ENCODE results near the gene CDH13.

The CDH13 gene

GRCh38 chr16:83418565-83418964, 791.8 kb downstream of the CDH13 start:
- no peak for DNase-seq (ENCODE audit: low read depth in 3 of 3)

DNA sequence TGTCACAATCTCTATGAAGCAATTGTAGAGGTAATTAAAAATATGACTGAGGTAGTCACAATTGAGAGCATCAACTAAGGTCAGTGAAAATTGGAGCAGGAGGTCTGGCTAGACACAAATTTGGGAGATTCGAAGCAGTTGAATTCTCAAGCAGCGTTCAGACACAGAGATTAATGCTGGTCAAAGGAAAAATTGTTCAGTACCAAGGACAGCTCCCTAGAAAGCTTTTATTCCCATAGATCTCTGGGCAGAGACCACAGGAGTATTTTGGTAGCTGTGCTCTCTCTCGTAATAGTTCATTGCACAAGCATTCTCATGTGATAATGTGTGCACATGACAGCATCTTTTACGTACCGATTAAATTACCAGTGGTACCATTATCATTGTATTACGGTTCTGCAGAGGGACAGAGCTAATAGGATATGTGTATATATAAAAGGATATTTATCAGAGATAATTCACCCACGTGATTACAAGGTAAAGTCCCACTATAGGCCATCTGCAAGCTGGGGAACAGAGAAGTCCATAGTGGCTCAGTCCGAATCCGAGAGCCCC, 793.5 kb downstream of the CDH13 start:
- DNase-seq (ENCODE audit: low read depth in 3 of 3), result no peak

DNA sequence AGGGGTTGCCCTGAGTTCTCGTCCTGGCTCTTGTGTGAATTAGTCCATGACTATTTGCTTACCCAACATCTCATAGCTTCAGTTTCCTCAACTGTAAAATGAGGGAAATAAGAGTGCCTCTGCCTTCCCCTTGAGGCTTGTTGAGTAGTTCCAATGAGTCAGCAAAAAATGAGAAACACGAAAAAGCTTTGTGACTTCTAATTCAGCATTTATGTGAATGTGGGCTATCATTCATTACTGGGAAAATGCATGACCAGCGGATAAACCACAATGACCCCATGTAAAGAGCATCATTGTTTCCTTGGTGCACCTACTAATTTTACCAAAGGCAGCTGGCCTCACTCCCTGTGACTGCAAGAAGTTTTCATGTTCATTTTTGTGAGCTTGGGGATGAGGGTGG, 806.4 kb downstream of the CDH13 start:
- no peak for DNase-seq (ENCODE audit: low read depth in 3 of 3)

GRCh38 chr16:83437036-83437435, 810.3 kb downstream of the CDH13 start:
- no peak for DNase-seq (ENCODE audit: low read depth in 3 of 3)

DNA sequence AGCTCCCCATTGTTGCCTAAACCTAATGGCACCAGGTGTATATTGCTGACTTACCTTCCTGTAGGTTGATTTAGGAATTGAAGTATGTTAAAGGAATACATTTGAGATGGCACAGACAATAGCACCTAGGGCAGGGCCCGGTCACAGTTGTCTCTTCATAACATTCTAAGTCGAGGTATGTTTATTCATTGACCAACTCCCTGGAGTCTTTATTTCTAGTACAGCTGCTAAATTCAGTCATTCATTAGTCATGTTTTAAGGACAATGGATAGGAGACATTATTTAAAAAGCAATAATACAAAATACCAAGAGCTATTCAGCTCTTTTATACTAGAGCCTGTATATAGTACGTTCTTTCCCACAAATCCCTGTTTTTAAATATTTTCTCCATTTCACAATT, 811.6 kb downstream of the CDH13 start:
- DNase-seq (ENCODE audit: low read depth in 3 of 3), result no peak

DNA sequence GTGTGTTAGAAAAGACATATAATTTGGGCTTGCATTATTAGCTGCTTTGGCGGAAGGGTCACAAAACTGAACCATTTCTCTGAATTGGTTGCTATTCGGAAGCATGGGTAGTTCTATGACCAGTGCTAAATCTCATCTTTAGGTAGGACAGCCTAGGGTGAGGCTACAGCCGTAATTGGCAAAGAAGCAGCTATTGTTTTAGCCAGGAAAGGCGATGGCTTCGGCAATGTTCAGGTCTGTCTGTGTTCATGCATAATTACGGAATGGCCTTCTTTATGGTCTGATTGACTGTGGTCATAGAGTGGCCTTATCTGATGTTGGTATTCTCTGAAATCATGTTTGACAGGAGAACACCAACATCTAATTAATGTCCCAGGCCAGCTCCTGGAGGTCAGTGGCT, 812.6 kb downstream of the CDH13 start:
- DNase-seq (ENCODE audit: low read depth in 3 of 3), result no peak

- DNase-seq (ENCODE audit: low read depth in 3 of 3), result no peak
Observed at GRCh38 chr16:83441517-83441916, 814.7 kb downstream of the CDH13 start.

DNA sequence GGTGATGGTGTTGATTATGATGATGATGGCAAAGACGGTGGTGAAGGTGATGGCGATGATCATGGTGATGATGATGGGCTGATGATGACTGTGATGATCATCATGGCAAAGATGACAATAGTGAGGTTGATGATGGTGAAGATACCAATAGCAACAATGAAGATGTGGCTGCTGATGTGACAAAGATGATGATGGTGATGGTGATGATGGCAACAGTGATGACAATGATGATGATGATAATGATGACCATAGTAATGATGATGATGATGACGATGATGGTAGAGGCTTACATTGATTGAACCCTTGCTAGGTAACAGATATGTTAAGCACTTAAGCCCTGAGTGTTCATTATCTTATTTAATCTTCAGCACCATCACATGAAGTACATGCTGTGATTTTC, 817.2 kb downstream of the CDH13 start:
- DNase-seq (ENCODE audit: low read depth in 3 of 3), result no peak

DNA sequence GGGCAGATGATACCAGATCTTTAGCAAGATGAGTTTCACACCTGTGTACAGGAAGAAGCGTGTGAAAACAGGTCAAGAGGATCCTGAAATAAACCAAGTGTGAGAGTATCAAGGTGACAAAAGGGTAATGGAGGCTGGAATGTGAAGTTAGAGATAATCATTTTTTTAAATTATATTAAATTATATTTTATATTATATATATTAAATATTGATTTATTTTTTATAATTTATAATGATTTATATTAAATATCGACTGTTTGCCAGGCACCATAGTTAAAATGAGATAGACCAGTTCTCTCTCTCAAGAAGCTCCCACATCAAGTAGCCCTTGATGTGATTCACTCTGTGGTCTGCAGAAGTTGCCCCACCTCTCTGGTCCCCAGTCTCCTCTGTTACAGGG, 820.8 kb downstream of the CDH13 start:
- DNase-seq (ENCODE audit: low read depth in 3 of 3), result no peak

- DNase-seq (ENCODE audit: low read depth in 3 of 3), result no peak
Observed at GRCh38 chr16:83449861-83450260, 823.1 kb downstream of the CDH13 start.

DNA sequence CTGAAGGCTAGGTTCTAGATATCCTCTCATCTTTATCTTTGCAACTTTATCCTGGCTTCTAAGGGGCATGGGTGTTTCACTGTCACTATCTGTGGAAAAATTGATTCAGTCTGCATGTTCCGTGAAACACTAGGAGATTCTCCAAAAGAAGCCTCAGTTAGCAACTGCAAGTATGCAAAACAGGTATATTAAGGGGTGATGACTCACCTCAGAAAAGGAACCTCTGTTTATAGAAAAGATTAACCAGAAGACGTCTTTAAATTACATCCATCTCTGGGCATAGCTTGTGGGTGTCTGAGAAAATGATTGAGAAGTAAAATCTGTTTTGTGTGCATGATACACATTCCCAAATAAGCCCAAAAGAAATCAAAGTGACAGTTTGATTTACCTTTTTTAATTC, 827.2 kb downstream of the CDH13 start:
- no peak for DNase-seq (ENCODE audit: low read depth in 3 of 3)

- DNase-seq (ENCODE audit: low read depth in 3 of 3), result no peak
Observed at GRCh38 chr16:83455716-83456115, 828.9 kb downstream of the CDH13 start.

- DNase-seq (ENCODE audit: low read depth in 3 of 3), result no peak
Observed at GRCh38 chr16:83456934-83457333, 830.2 kb downstream of the CDH13 start.

DNA sequence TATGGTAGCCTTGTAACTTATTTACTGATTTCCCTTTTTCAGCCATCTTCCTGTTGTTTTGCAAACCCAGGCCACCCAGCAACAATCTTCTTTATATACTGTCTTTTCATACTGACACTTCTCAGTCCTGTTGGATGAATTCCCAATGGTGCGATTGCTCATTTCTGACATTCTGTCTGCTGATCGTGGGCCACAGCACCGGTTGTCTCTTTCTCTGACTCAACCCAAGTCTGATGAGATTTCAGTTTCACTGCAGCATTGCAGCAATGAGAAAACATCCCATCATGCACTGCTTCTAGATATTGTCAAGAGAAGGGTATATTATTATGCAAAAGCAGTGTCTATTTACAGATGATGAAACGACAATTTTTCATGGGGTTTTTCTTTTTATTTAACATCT, 831.8 kb downstream of the CDH13 start:
- no peak for DNase-seq (ENCODE audit: low read depth in 3 of 3)

- DNase-seq (ENCODE audit: low read depth in 3 of 3), result no peak
Observed at GRCh38 chr16:83464991-83465390, 838.2 kb downstream of the CDH13 start.

DNA sequence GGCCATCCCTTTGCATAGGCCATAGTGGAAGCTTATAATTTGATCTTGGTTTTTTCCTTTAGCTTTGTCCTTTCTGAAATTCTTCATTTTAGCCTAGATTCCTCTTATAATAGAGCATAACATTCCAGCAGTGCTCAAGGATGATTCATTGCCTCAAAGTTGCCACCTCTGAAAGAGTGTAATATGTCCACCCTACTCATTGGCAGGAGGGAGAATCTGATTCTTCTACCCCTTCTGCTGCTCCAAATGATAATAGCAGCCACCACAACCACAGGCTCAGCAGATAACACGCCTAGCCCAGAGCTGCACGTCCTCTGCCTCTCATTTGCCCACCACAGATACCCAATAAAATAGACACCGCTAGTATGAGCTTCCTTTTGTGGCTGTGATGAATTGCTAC, 843.6 kb downstream of the CDH13 start:
- DNase-seq (ENCODE audit: low read depth in 3 of 3), result no peak

GRCh38 chr16:83472776-83473501, 846.2 kb downstream of the CDH13 start:
- DNase-seq (ENCODE audit: low read depth in 3 of 3), result no peak

GRCh38 chr16:83473926-83474650, 847.3 kb downstream of the CDH13 start:
- DNase-seq (ENCODE audit: low read depth in 3 of 3), result no peak

DNA sequence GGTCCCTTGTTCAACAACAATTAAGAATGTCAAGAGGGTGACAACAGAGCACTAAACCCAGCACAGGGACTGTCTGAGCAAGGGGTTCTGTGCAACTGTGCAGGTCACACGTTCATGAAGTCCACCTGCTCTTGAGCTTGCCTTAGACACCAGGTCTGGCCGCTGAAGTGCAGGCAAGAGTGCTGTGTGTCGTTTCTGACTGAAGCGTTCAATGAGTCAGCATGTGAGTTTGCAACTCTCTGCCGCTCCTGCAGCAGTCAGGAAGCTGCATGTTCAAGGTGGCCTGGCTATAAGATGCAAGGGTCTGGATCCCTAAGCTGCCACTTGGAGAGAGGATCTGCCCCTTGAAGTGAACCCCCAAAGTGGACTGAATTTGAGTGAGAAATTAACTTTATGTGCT, 848.3 kb downstream of the CDH13 start:
- DNase-seq (ENCODE audit: low read depth in 3 of 3), result no peak

DNA sequence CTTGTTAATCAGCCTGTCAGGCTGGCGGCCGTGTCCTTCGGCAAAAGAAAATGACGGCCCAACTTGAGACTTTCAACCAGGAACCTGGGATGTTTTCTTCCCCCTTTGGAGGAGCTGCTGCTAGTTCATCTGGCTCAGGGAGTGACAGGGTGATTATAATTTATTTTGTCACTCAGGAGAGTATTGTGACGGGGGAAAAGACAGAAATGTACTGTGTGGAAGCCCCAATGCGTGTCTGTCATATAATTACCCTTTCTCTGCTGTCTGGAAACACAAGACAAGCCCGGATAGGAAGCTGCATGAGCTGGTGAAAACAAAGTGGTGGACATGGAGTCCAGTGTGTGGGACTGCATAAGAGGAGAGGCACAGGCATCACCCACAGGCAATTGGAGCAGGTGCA, 854.8 kb downstream of the CDH13 start:
- DNase-seq (ENCODE audit: low read depth in 3 of 3), result no peak

DNA sequence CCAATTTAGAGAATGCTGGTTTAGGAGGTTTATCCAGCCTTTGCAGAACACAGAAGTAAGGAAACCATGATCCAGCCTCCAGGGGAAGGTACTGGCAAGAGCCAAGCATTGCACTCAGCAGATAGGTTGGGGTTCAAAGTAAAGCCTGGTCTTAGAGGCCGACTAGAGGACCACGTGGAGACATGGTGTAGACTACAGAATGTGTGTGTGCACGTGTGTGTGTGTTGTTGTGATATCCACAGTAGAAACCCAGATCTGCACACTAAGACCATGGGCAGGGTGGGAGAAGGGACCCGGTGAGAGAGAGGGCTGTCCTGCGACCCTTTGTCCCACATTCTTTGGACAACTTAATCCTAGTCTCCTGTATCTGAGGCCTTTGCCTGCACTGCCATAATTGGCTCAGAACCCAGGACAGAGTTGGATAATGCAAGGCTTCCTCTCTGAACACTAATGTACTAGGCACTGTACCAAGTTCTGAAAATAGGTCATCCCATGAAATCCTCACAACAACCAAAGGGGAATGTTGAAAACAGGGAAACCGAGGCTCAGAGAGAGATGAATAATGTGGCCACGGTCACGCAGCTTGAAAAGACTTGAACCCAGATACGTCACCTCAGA, 855.9 kb downstream of the CDH13 start:
- DNase-seq (ENCODE audit: low read depth in 3 of 3), result no peak

GRCh38 chr16:83490073-83490472, 863.3 kb downstream of the CDH13 start:
- DNase-seq (ENCODE audit: low read depth in 3 of 3), result no peak

- no peak for DNase-seq (ENCODE audit: low read depth in 3 of 3)
Observed at GRCh38 chr16:83494459-83494858, 867.7 kb downstream of the CDH13 start.
